AG10803 (cell line): Measurements from ENCODE around the gene CDKN2D.

Source experiments
- DNase-seq: peaks from one replicate; pipeline ENCODE4 v3.0.0; 2010; ENCODE audit warnings: low read depth
- H3K4me3 ChIP-seq: 2 replicates; pipeline ENCODE4 v1.5.1; 2011; ENCODE audit warnings: mild to moderate bottlenecking, low read length, control low read depth
- CTCF ChIP-seq: conservative IDR thresholded peaks from 2 replicates; pipeline ENCODE4 v1.5.1; 2011; ENCODE audit warnings: mild to moderate bottlenecking, low read length, control low read depth, inconsistent platforms

The CDKN2D gene

GRCh38 chr19:10593148-10593547, 24.4 kb upstream of the CDKN2D start:
- no peak for TF ChIP-seq CTCF
- no peak overlapping the region for H3K4me3 ChIP-seq
- no peak for DNase-seq

GRCh38 chr19:10587839-10588150, 19.0 kb upstream of the CDKN2D start:
- no peak overlapping the region for H3K4me3 ChIP-seq
- no peak for TF ChIP-seq CTCF
- DNase-seq: no peak

GRCh38 chr19:10587022-10587838, 18.5 kb upstream of the CDKN2D start, which contains the start of gene AP1M2:
AP1M2 (minus strand) TSS chr19:10587312; CDS start chr19:10587231, 81 bp downstream.
- TF ChIP-seq CTCF: no peak
- no peak for DNase-seq
- no peak within 1 kb of the TSS for H3K4me3 ChIP-seq

GRCh38 chr19:10586396-10586795, 17.6 kb upstream of the CDKN2D start:
- no peak for TF ChIP-seq CTCF
- H3K4me3 ChIP-seq: no peak overlapping the region

GRCh38 chr19:10583036-10583776, 14.4 kb upstream of the CDKN2D start:
- TF ChIP-seq CTCF: no peak
- H3K4me3 ChIP-seq: no peak overlapping the region
- no peak for DNase-seq

More at GRCh38 chr19:10586396-10586795, 17.6 kb upstream of the CDKN2D start:
- no peak for DNase-seq

- no peak for TF ChIP-seq CTCF
- DNase-seq: no peak
- H3K4me3 ChIP-seq: no peak overlapping the region
Measured at GRCh38 chr19:10582091-10582490, 13.3 kb upstream of the CDKN2D start.
